HUES6 (cell line): Measurements from ENCODE around the gene SETMAR.

Source experiments
- H3K27ac ChIP-seq: 2 replicates; pipeline ENCODE4 v1.7.0; 2013; ENCODE audit warnings: low read depth, mild to moderate bottlenecking, low read length, inconsistent platforms
- H3K27me3 ChIP-seq: 2 replicates; pipeline ENCODE4 v1.6.1; 2013; ENCODE audit warnings: low read length; ENCODE audit not compliant: control insufficient read depth, insufficient read depth
- H3K36me3 ChIP-seq: 2 replicates; pipeline ENCODE4 v1.6.1; 2013; ENCODE audit warnings: low read length; ENCODE audit not compliant: control insufficient read depth, insufficient read depth
- H3K4me1 ChIP-seq: 2 replicates; pipeline ENCODE4 v1.6.1; 2013; ENCODE audit warnings: low read length; ENCODE audit not compliant: control insufficient read depth, insufficient read depth
- H3K4me3 ChIP-seq: 2 replicates; pipeline ENCODE4 v1.5.1; 2013; ENCODE audit warnings: low read depth, low read length
- H3K9ac ChIP-seq: one replicate; pipeline ENCODE4 v1.6.1; 2013; ENCODE audit warnings: mild to moderate bottlenecking, low read length
- H3K9me3 ChIP-seq: 2 replicates; pipeline ENCODE4 v1.6.1; 2013; ENCODE audit warnings: low read depth, low read length; ENCODE audit not compliant: control insufficient read depth, insufficient read depth

The SETMAR gene

GRCh38 chr3:4351872-4352271, 48.7 kb downstream of the SETMAR start:
- Histone ChIP-seq H3K9me3 (no peaks in the 10 kb centered on the region), H3K36me3 (no peaks in the 10 kb centered on the region), H3K27me3 (no peaks in the 10 kb centered on the region), H3K27ac (no peak overlapping the region), H3K4me3 (no peak overlapping the region), H3K9ac (no peak overlapping the region), H3K4me1 (no peaks in the 10 kb centered on the region)

- Histone ChIP-seq H3K36me3 (no peaks in the 10 kb centered on the region), H3K4me3 (no peak overlapping the region), H3K9me3 (no peaks in the 10 kb centered on the region), H3K27me3 (no peaks in the 10 kb centered on the region), H3K27ac (no peak overlapping the region), H3K9ac (no peak overlapping the region), H3K4me1 (no peaks in the 10 kb centered on the region)
Measured at GRCh38 chr3:4355401-4356219, 52.4 kb downstream of the SETMAR start.

- Histone ChIP-seq H3K27me3 (no peaks in the 10 kb centered on the region), H3K27ac (no peak overlapping the region), H3K9me3 (no peaks in the 10 kb centered on the region), H3K4me3 (no peak overlapping the region), H3K36me3 (no peaks in the 10 kb centered on the region), H3K9ac (no peak overlapping the region), H3K4me1 (no peaks in the 10 kb centered on the region)
Measured at GRCh38 chr3:4356220-4356540, 53.0 kb downstream of the SETMAR start.

- Histone ChIP-seq H3K27ac (no peak overlapping the region), H3K4me3 (no peak overlapping the region), H3K9me3 (no peaks in the 10 kb centered on the region), H3K9ac (no peak overlapping the region), H3K36me3 (no peaks in the 10 kb centered on the region), H3K4me1 (no peaks in the 10 kb centered on the region), H3K27me3 (no peaks in the 10 kb centered on the region)
Measured at GRCh38 chr3:4356546-4357410, 53.6 kb downstream of the SETMAR start.

- Histone ChIP-seq H3K27ac (no peak overlapping the region), H3K4me1 (no peaks in the 10 kb centered on the region), H3K4me3 (no peak overlapping the region), H3K36me3 (no peaks in the 10 kb centered on the region), H3K9me3 (no peaks in the 10 kb centered on the region), H3K27me3 (no peaks in the 10 kb centered on the region), H3K9ac (no peak overlapping the region)
Measured at GRCh38 chr3:4358273-4358672, 55.1 kb downstream of the SETMAR start.

GRCh38 chr3:4359805-4360502, 56.8 kb downstream of the SETMAR start:
- Histone ChIP-seq H3K9me3 (no peaks in the 10 kb centered on the region), H3K4me3 (no peak overlapping the region), H3K27ac (no peak overlapping the region), H3K36me3 (no peaks in the 10 kb centered on the region), H3K4me1 (no peaks in the 10 kb centered on the region), H3K27me3 (no peaks in the 10 kb centered on the region), H3K9ac (no peak overlapping the region)

GRCh38 chr3:4360817-4361216, 57.6 kb downstream of the SETMAR start:
- Histone ChIP-seq H3K4me1 (no peaks in the 10 kb centered on the region), H3K36me3 (no peaks in the 10 kb centered on the region), H3K9me3 (no peaks in the 10 kb centered on the region)

GRCh38 chr3:4362523-4362922, 59.4 kb downstream of the SETMAR start:
- Histone ChIP-seq H3K4me3 (no peak overlapping the region), H3K9ac (no peak overlapping the region), H3K4me1 (no peaks in the 10 kb centered on the region), H3K27ac (no peak overlapping the region), H3K27me3 (no peaks in the 10 kb centered on the region), H3K9me3 (no peaks in the 10 kb centered on the region), H3K36me3 (no peaks in the 10 kb centered on the region)

More at GRCh38 chr3:4360817-4361216, 57.6 kb downstream of the SETMAR start:
- Histone ChIP-seq H3K27ac (no peak overlapping the region), H3K9ac (no peak overlapping the region), H3K27me3 (no peaks in the 10 kb centered on the region), H3K4me3 (no peak overlapping the region)
